K562 (cell line): ENCODE data around the gene RBBP7. TPM values are rescaled to one million over a fixed set of nuclear protein-coding genes. Genes with fewer than 3 reads are reported as not detected.

Source experiments
- ATAC-seq: fragments of 200-7000 bp; cut with Tn5 transposase; 3 replicates; pipeline ENCODE4 v1.9.1; 2020; ENCODE audit warnings: moderate library complexity
- BruUV-seq: library from RNA; stranded (reverse); fragments of 400-500 nt; replicated peaks from 2 replicates; lab custom pipeline; 2021; lab: Mats Ljungman, UMichigan
- CTCF ChIA-PET: fragments of 300-600 bp; formaldehyde crosslinking; extraction: SDS; loops from one replicate; lab custom pipeline; 2021; ENCODE audit warnings: low intra/inter-chr PET ratio; lab: Yijun Ruan, JAX
- POLR2A ChIA-PET: fragments of 300-600, 350-650 bp; sonication (Branson Sonifier 250); formaldehyde crosslinking; extraction: SDS; loops from one replicate; lab custom pipeline; 2021; ENCODE audit warnings: antibody characterized with exemption, inconsistent platforms; lab: Yijun Ruan, JAX
- DNase-seq, 4 experiments: peaks; one replicate each; pipeline versions ENCODE4 v3.0.0 to v3.0.0-alpha.2; 2011 to 2018; ENCODE audit warnings: low spot score in 3 of 4, mixed read lengths in 3 of 4; ENCODE audit errors: extremely low read depth in 1 of 4
- FAIRE-seq: peaks from 2 replicates; lab custom pipeline; 2011; peaks lifted over from hg19 to GRCh38; lab: Jason Lieb, UNC
- H2AFZ ChIP-seq: 2 replicates; pipeline ENCODE4 v1.6.0; 2011; ENCODE audit warnings: low read depth, low read length, control low read depth, inconsistent platforms
- H3K27ac ChIP-seq: fragments of 200-600 bp; 3 replicates; pipeline ENCODE4 v1.8.0; 2011; ENCODE audit warnings: low read depth, mild to moderate bottlenecking, control low read depth, inconsistent platforms, low read length, moderate library complexity, mixed read lengths; ENCODE audit errors: extremely low read depth
- H3K27me3 ChIP-seq, 2 experiments: fragments of 300-600 bp in 1 of 2; 2 replicates in 1 of 2; 3 replicates in 1 of 2; pipeline versions ENCODE4 v1.6.0 to v1.8.0; 2011; ENCODE audit warnings: inconsistent platforms in 2 of 2, low read length in 2 of 2, mild to moderate bottlenecking in 1 of 2, mixed read lengths in 1 of 2, moderate library complexity in 1 of 2; ENCODE audit not compliant: control insufficient read depth in 2 of 2, insufficient read depth in 2 of 2
- H3K36me3 ChIP-seq: fragments of 300-600 bp; 3 replicates; pipeline ENCODE4 v1.8.0; 2011; ENCODE audit warnings: mild to moderate bottlenecking, low read length, inconsistent platforms; ENCODE audit not compliant: control insufficient read depth, insufficient read depth
- H3K4me1 ChIP-seq, 2 experiments: fragments of 200-600 bp in 1 of 2; replicated peaks in 1 of 2; 2 replicates in 1 of 2; 3 replicates in 1 of 2; pipeline versions ENCODE4 v1.5.1 to v1.8.0; 2011; ENCODE audit warnings: inconsistent platforms in 2 of 2, low read length in 2 of 2, mild to moderate bottlenecking in 1 of 2, mixed read lengths in 1 of 2, moderate library complexity in 1 of 2; ENCODE audit not compliant: control insufficient read depth in 2 of 2, insufficient read depth in 2 of 2
- H3K4me2 ChIP-seq: 2 replicates; pipeline ENCODE4 v1.6.1; 2011; ENCODE audit warnings: low read length, control low read depth, inconsistent platforms, mixed read lengths; ENCODE audit not compliant: insufficient read depth
- H3K4me3 ChIP-seq: fragments of 200-600 bp; sonication (generic), shearing (Covaris generic); 2 replicates; pipeline ENCODE4 v1.5.1; 2016; ENCODE audit warnings: control low read depth, inconsistent platforms
- H3K79me2 ChIP-seq: fragments of 200-600 bp; 3 replicates; pipeline ENCODE4 v1.8.0; 2011; ENCODE audit warnings: low read length, inconsistent platforms; ENCODE audit not compliant: control insufficient read depth, insufficient read depth
- H3K9ac ChIP-seq, 2 experiments: 2 replicates each; pipeline versions ENCODE4 v1.6.0 to v1.6.1; 2011; ENCODE audit warnings: low read depth in 2 of 2, low read length in 2 of 2, control low read depth in 1 of 2, inconsistent platforms in 1 of 2, mild to moderate bottlenecking in 1 of 2, mixed read lengths in 1 of 2; ENCODE audit not compliant: insufficient read depth in 1 of 2
- H3K9me1 ChIP-seq: one replicate; pipeline ENCODE4 v1.6.0; 2011; ENCODE audit warnings: inconsistent platforms, mild to moderate bottlenecking, low read length, moderate library complexity; ENCODE audit not compliant: control insufficient read depth, insufficient read depth
- H3K9me3 ChIP-seq: replicated peaks from 2 replicates; pipeline ENCODE4 v1.5.1; 2011; ENCODE audit warnings: low read depth, low read length, inconsistent platforms; ENCODE audit not compliant: control insufficient read depth, insufficient read depth
- H4K20me1 ChIP-seq: replicated peaks from 2 replicates; pipeline ENCODE4 v1.6.1; 2011; ENCODE audit warnings: low read length, inconsistent platforms, mixed read lengths; ENCODE audit not compliant: control insufficient read depth, insufficient read depth
- IRF2 ChIP-seq: sonication (generic); formaldehyde crosslinking; IDR thresholded peaks from 2 replicates; pipeline ENCODE4 v1.8.1; 2022; ENCODE audit warnings: mild to moderate bottlenecking, missing genetic modification reagents
- MEF2A ChIP-seq: IDR thresholded peaks from 2 replicates; pipeline ENCODE4 v1.6.1; 2011; ENCODE audit warnings: low read depth, mild to moderate bottlenecking, low read length, moderate library complexity; ENCODE audit not compliant: control insufficient read depth
- NR2C1 ChIP-seq, 2 experiments: fragments of 450-650 bp; IDR thresholded peaks; 2 replicates each; pipeline ENCODE4 v1.6.1; 2017; ENCODE audit warnings: mild to moderate bottlenecking in 2 of 2, antibody characterized with exemption in 1 of 2, inconsistent platforms in 1 of 2, missing compliant biosample characterization in 1 of 2, missing genetic modification characterization in 1 of 2
- PTRF ChIP-seq: fragments of 450-650 bp; IDR thresholded peaks from 2 replicates; pipeline ENCODE4 v1.6.1; 2016; ENCODE audit warnings: mild to moderate bottlenecking, missing genetic modification characterization, missing compliant biosample characterization
- ZNF146 ChIP-seq: IDR thresholded peaks from one replicate; pipeline ENCODE4 v1.6.1; 2018; ENCODE audit warnings: missing compliant biosample characterization; ENCODE audit not compliant: unreplicated experiment
- ZNF436 ChIP-seq: fragments of 250-450, 450-650 bp; sonication (Bioruptor Pico); formaldehyde crosslinking; IDR thresholded peaks from 2 replicates; pipeline ENCODE4 v1.7.0; 2020; ENCODE audit warnings: mild to moderate bottlenecking
- WGBS: fragments of 100-300 bp; shearing (Covaris generic); methylation state at CpG from one replicate; pipeline ENCODE4 v1.1.6; 2016; ENCODE audit warnings: low coverage, mixed read lengths; ENCODE audit not compliant: insufficient coverage; ENCODE audit errors: missing lambda C conversion rate; 5-methylcytosine and 5-hydroxymethylcytosine counted together
- in situ Hi-C: fragments of 300-500 bp; cut with MboI; formaldehyde crosslinking; loops from 4 replicates; pipeline ENCODE4 v1.15.0; 2018; ENCODE audit warnings: inconsistent platforms, mixed read lengths
- intact Hi-C: fragments of 100-400 bp; cut with micrococcal nuclease; formaldehyde crosslinking; loops from 2 replicates; pipeline ENCODE4 v1.14.2; 2022
- polyA plus RNA-seq, 8 experiments: library from polyadenylated mRNA; depleted of rRNA in 4 of 8; stranded (reverse) in 5 of 8; unstranded in 3 of 8; fragments of >200 nt; fragmentation: Nextera tagmentation in 2 of 8; fragmentation: Illumina TruSeq in 1 of 8; extraction: Ambion mirVana in 2 of 8; extraction: Trizol in 1 of 8; gene quantifications; 2 replicates each; pipeline versions ENCODE4 v1.2.1 to v1.2.3, GENCODE V29; 2011 to 2014; ENCODE audit warnings: inconsistent platforms in 1 of 8, missing spikeins in 1 of 8
- total RNA-seq, 7 experiments: library from RNA; depleted of rRNA in 6 of 7; stranded (reverse); fragments of >200 nt in 6 of 7; fragmentation: Illumina TruSeq in 2 of 7; extraction: Trizol in 2 of 7; gene quantifications; 2 replicates each; pipeline versions ENCODE4 v1.2.1 to v1.2.3, GENCODE V29; 2011 to 2021; ENCODE audit warnings: low replicate concordance in 1 of 7

The RBBP7 gene
- total and polyA plus RNA-seq, 9 of the 15 experiments (the other 6 are each of a cell fraction or from before 2014, with no cell fraction given) = 79.0 to 364 (median 182) TPM

GRCh38 chrX:16883487-16883804 is 13.3 kb upstream of the RBBP7 start:
- H3K4me2 ChIP-seq = 0 out of 2 replicates have a peak overlapping the region, but pooled peaks have one; percentile 76
- peaks cover 5% of the 10 kb centered on the region in 2 experiments; a peak in 4 of 5 replicates for H3K4me1 ChIP-seq
- H3K36me3 ChIP-seq = no peaks in the 10 kb centered on the region
- no peaks in the 10 kb centered on the region for H3K9me1 ChIP-seq
- in situ Hi-C loops = no loop called here
- POLR2A ChIA-PET = interaction anchor here (0.7 to 1.0 kb wide), 2 partner anchors 13 to 14 kb away, joined by 3 to 5 read pairs; no protein-coding TSS in a partner anchor
- peak overlapping the region; percentile 100 for H2AFZ ChIP-seq
- H3K4me3 ChIP-seq = no peak overlapping the region; the same call in 1 of the 2 replicates
- no peaks in the 10 kb centered on the region for H3K9me3 ChIP-seq
- H3K79me2 ChIP-seq = no peaks in the 10 kb centered on the region
- H3K27ac ChIP-seq = no peak overlapping the region
- BruUV-seq = no TSS peak
- peak overlapping the region in 1 of 2 experiments; percentile 68; a peak in 2 of 4 replicates for H3K9ac ChIP-seq
- DNase-seq (no peak), FAIRE-seq (no peak), ATAC-seq (no peak)
- no peak for TF ChIP-seq MEF2A
- no peak for TF ChIP-seq ZNF436 (CRISPR knock-in tag)
- no peak for TF ChIP-seq ZNF146 (CRISPR knock-in tag)
- no peak for TF ChIP-seq PTRF (tag)
- no peak for TF ChIP-seq IRF2 (CRISPR knock-in tag)
- no peak for TF ChIP-seq NR2C1 (IDR thresholded peaks at IDR 0.05)
- TF ChIP-seq NR2C1 (tag; IDR thresholded peaks at IDR 0.05) = no peak
- no peaks in the 10 kb centered on the region; a peak in 2 of 5 replicates for H3K27me3 ChIP-seq
- intact Hi-C loops = loop anchor here (1.0 kb wide), 1 partner anchor 163 kb away; no protein-coding TSS in a partner anchor
- CTCF ChIA-PET = interaction anchor here (0.6 to 1.6 kb wide), 2 partner anchors 57 to 83 kb away, joined by 3 to 7 read pairs; no protein-coding TSS in a partner anchor
- WGBS = 5% methylated on average over 2 of the region's 3 CpGs
- no peaks in the 10 kb centered on the region for H4K20me1 ChIP-seq
